ENCODE measurements around the gene UMAD1.

GRCh38 chr7:7862393-7862792, 221.8 kb downstream of the UMAD1 start:
- TF ChIP-seq CTCF (conservative IDR thresholded peaks at IDR 0.05; ENCODE audit: low read depth, low read length) = no peak
- TF ChIP-seq NFE2L2 (IDR thresholded peaks at IDR 0.05; ENCODE audit: low read depth, low read length) = no peak
- TF ChIP-seq RFX5 (IDR thresholded peaks at IDR 0.05; ENCODE audit: low read depth, low read length) = no peak
